HuH-7 (cell line): ENCODE results near the gene CDK5RAP3.

Experiments used
- DNase-seq: peaks from one replicate; pipeline ENCODE4 v3.0.0; 2011; ENCODE audit warnings: low spot score

CDK5RAP3 gene

GRCh38 chr17:48025040-48025903, 54.4 kb downstream of the CDK5RAP3 start:
- DNase-seq = peak; percentile 94

- no peak for DNase-seq
These were observed 55.1 kb downstream of the CDK5RAP3 start for GRCh38 chr17:48025904-48026501.

DNA sequence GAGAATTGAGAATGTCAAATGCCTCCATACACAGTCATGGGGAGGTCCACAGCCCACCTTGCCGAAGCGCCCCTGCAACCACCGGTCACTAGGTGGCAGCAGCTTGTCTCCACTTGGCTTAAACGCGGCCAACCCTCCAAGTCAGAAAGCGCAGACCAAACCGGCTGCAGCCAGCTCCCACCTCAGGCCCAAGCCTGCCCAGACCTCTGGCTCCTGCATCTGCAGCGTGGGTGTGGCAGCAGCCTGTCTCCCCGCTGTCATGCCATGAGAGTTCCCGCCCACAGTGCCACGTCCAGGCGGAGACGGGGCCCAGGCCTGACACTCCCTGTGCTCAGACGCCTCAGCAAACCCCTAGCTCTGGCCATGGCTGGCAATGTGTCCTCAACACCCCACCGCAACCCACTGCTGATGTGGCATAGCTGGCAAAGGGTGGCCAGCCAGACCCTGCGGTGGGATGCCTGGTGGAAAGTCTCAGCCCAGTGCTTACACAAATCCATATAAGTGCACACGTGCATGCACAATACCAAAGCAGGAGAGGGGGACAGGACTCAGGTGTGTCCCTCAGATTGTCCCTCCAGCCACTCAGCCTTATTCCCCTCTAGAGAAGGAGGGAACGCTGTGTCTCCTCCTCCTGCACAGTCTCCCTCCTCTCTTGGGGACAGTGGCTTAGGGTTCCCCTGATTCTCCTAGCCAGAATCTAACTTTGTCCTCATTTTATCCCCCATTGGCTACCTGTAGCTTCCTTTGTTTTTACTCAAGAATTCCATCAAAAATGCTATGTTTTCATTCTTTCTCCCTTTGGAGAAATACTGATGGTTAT, 55.8 kb downstream of the CDK5RAP3 start:
- peak; percentile 89 for DNase-seq

GRCh38 chr17:48027322-48027981, 56.5 kb downstream of the CDK5RAP3 start:
- no peak for DNase-seq

GRCh38 chr17:48028736-48029135, 57.8 kb downstream of the CDK5RAP3 start:
- DNase-seq = no peak

- DNase-seq = no peak
These were observed 59.6 kb downstream of the CDK5RAP3 start for GRCh38 chr17:48030531-48030930.
